Fibroblast of gingiva (primary cell): ENCODE data around the gene ZNF548.
A peak's percentile ranks its signal among the peaks of the same experiment; 100 is the strongest.
"Not testable (repeated sequence)": the region's sequence is repeated elsewhere in the genome, so short reads cannot be mapped to it uniquely, and the experiment has no call there.

ENCODE experiments used
- DNase-seq: peaks from one replicate; pipeline ENCODE4 v3.0.0-alpha.2; 2011; ENCODE audit warnings: low read depth

ZNF548 gene

DNA sequence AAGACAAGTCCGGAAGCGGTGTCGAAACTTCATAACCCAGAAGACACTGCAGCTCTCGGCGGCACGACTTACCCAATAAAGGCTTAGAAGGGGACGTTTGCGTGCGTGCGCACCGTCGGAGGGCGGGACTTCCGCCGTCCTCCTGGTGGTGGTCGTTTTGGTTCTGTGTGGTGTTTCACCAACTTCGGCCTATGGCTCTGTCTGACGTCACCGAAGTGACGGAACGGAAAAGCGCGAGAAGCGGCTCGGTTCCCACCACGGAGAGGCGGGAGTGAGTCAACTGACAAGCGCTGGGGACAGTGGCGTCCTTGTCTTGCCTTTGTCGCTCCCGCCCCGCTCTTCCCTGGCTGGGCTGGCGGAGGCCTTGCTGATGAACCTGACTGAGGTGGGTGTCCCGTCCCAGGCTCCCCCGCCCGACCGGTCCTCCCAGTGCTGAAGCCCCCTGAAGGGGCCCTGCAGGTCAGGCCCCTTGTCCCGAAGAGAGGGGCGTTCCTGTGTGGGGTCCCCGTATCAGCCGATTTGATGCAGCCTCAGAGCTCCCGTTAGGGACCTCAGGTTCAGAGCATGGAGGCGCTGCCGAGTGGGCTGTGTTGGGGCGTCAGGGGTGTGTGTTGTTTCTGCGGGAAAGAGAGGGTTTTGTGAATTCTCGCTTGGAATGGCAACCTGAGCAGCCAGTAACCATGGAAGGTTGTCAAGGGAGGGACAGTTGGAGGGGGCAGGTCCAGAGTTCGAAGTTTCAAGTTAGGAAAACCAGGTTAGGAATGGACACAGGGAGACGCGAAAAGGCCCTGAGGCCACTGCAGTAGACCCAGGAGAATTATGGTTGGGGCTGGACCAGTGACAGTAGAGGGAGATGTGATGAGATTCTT is at the start of gene ZNF548:
TSS of gene ZNF548 (plus strand) at position 125 of the 869 bp plus-strand sequence. CDS start at position 371, 246 bp downstream.
- peak; percentile 98 for DNase-seq

DNA sequence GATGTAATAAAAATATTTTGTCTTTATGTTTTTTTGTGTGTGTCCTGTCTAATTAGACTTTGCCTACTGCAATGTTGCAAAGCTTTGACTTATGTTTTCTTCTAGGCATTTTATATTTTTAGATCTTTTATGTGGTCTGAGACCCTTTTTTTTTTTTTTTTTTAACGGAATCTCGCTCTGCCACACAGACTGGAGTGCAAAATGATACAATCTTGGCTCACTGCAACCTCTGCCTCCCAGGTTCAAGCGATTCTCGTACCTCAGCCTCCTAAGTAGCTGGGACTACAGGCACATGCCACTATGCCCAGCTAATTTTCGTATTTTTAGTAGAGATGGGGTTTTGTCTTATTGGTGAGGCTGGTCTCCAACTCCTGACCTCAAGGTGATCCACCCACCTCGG is 47.1 kb upstream of the ZNF548 start:
- DNase-seq: no peak

DNA sequence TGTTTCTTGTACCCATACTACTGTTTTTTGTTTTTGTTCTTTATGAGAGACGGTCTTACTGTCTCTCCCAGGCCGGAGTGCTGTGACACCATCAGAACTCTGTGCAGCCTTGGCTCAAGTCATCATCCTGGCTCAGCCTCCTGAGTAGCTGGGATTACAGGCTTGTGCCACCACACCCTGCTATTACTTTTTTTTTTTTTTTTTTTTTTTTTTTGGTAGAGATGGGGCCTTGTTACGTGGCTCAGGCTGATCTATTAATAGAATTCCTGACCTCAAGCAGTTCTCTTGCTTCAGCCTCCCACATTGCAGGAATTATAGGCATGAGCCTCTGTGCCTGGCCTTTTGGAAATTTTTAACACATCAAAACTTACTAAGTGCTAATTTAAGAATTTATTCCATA is 41.5 kb upstream of the ZNF548 start:
- DNase-seq: peak; percentile 70

DNA sequence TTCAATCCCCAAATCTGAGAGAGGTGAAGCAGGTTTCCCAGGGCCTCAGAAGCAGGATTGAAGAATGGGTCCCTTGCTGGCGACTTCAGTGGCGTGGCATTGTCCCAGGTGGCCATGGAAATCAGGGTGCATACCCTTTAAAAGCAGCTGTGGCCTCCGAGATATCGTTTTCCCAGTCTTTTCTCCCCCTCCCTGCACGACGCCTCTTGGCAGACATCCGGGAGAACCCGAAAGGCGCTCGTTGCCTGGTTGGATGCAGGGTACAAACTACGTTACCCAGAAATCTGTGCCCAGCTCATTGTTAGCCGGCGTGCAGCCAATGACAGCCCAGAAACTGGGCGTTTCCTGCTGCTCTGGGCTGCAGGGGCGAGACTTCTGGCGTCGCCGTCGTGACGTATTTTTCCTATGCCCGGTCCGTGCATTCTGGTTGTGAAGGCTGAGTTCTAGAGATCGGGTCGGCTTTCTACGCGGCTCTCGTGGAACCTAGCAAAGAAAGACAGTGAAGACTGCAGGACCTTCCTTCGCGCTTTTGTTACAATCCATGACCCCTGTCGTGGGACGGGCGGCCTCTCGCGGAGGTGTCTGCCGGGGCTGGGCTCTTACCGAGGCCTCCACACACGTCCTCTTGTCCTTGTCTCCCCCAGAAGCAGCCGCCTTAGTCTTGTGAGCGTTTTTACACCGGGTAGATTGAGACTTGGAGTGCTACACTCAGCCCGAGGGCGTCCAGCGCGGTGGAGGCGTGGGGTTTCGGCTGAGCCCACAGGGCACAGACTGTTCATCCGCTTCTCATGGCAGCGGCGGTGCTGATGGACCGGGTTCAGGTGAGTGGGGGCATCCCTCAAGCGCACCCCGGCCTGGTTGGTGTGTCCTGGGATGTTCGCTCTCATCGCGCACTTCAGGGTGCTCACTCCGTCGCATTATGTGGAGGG is 38.5 kb upstream of the ZNF548 start, which contains the start of gene ZNF304:
TSS of gene ZNF304 (plus strand) at position 395 of the 929 bp plus-strand sequence. CDS start at position 789, 394 bp downstream.
- peak; percentile 94 for DNase-seq

DNA sequence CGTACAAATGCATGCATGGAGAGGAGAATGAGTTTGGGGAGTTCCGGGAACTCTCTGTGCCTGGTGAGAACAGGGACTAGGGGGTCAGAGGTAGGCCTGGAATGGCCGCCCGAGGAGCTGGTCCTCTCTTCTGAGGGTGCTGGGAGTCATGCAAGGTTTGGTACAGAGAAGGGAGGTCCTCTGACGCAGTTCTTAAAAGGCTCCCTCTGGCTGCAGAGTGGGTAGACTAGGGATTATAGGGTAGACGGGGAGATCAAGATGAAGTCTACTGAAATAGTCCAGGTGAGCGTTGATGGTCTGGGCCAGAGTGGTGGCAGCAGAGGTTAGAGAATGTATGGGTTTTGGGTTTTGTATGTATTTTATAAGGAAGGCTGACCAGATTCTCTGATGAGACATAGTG is 37.8 kb upstream of the ZNF548 start:
- DNase-seq: no peak

DNA sequence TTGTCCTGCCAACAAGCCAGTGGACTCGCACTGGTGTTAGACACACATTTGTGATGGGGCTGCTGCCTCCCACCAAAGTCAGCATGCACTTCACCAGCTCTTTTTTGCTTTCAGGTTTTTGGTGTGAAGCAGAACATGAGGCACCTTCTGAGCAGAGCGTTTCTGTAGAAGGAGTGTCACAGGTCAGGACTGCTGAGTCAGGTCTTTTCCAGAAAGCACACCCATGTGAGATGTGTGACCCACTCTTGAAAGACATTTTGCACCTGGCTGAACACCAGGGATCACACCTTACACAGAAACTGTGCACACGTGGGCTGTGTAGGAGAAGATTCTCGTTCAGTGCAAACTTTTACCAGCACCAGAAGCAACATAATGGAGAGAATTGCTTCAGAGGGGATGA is 33.7 kb upstream of the ZNF548 start:
- DNase-seq: no peak

DNA sequence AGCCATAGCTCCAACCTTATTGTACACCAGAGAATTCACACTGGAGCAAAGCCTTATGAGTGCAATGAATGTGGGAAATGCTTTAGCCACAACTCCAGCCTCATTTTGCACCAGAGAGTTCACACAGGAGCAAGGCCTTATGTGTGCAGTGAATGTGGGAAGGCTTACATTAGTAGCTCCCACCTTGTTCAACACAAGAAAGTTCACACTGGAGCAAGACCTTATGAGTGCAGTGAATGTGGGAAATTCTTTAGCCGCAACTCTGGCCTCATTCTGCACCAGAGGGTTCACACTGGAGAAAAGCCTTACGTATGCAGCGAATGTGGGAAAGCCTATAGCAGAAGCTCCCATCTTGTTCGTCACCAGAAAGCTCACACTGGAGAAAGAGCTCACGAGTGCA is 32.2 kb upstream of the ZNF548 start:
- no peak for DNase-seq

DNA sequence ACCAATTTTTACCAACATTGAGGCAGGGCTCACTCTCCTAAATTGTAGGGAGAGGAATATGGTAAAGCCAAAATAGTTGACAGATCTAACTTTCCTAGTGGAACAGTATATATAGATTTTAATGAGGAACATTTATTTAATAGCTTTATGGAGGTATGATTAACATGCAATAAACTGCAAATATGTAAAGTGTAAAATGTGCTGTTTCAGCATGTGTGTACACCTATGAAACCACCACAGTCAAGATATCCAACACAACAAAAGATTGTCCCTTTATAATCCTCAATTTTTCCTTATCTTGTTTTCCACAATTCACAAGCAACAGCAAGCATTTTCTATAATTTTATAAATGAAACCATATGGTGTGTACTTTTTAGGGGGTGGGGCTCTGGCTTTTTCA is 30.4 kb upstream of the ZNF548 start:
- no peak for DNase-seq

DNA sequence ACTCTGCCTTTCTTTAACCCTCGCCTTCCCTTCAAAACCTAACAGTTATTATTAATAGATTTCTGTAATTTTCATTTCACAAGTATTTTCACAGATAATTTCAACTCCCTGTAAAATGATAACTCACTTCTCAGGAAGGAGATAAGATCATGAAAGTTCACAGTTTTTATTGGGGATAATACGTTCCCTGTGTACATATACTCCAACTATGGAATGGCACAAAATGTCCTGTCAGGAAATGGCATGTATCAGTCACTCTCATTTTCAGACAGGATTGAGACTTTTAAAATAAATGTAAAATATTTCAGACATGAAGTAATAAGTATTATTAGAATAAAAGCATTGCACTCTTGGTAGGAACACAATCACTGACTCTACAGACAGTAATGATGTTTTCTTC is 27.2 kb upstream of the ZNF548 start:
- no peak for DNase-seq

DNA sequence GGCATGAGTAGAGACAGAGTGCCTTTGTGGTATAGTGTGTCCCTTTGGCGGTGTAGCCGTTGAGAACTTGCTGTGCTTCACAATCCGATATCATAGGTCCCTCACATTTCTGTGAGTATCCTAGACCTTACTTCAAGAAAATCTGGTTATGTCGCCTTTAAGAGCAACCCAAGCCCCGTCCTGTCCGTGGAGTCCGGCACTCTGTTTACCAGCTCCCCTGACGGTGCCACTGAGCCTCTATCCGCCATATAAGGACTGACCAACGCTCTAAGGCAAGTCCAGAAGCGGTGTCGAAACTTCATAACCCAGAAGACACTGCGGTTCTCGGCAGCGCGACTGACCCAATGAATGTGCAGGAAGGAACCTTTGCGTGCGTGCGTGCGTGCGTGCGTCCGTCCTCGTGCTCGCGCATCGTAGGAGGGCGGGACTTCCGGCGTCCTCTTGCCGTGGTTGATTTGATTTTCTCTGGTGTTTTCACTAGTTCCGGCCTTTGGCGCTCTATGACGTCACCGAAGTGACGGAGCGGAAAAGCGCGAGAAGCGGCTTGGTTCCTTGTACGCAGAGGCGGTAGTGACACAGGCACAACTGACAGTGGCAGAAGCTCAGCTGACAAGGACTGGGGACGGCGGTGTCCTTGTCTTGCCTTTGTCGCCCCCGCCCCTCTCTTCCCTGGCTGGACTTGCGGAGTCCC is 26.5 kb upstream of the ZNF548 start, which contains the start of the genes TRAPPC2B and ZNF547:
TSS of gene TRAPPC2B (plus strand) at position 555 of the 691 bp plus-strand sequence. CDS start 1,283 bp downstream, outside the sequence.
TSS of gene ZNF547 (plus strand) at position 555 of the 691 bp plus-strand sequence. CDS start 5,005 bp downstream, outside the sequence.
- DNase-seq: peak; percentile 100

DNA sequence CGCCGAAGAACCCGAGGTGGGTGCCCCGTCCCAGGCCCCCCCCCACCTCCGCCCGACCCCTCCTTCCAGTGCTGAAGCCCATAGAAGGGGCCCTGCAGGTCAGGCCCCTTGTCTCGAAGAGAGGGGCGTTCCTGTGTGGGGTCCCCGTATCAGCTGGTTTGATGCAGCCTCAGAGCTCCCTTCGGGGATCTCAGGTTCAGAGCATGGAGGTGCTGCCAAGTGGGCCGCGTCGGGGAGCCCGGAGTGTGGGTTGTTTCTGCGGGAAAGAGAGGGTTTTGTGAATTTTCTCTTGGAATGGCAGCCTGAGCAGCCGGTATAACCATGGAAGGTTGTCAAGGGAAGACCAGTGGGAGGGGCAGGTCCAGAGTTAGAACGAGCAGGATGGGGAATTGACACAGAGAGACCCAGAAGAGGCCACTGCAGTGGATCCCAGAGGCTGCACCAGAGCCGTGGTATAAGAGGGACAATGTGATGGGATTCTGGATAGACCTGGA is 25.9 kb upstream of the ZNF548 start:
- DNase-seq: no peak

DNA sequence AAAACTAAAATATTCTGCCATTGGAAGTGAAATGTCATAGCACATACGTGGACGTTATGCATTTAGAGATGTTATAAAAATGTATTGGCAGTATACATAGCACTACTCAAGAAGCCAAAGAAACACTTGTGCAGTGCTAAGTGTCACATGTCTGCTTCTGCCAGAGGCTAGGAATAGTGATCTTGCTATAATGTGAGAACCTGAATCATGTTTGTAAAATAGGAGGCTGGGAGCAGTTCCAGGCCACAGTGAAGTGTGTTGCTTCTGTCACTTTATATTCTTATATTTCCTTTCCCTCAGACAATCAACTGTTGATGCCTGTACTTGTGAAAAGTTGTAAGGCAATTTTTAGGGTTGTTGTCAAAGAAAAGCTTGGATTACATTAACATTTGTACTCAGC is 22.9 kb upstream of the ZNF548 start:
- no peak for DNase-seq

DNA sequence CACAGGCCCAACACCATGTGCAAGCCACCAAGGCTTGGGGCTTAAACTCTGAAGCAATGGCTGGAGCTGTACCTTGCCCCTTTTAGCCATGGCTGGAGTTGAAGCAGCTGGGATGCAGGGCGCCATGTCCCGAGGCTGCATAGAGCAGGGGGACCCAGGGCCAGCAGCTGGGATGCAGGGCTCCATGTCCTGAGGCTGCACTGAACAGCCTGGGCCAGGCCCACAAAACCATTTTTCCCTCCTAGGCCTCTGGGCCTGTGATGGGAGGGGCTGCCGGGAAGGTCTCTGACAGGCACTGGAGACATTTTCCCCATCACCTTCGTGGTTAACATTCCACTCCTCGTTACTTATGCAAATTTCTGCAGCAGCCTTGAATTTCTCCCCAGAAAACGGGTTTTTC is 15.5 kb upstream of the ZNF548 start:
- DNase-seq: no peak

DNA sequence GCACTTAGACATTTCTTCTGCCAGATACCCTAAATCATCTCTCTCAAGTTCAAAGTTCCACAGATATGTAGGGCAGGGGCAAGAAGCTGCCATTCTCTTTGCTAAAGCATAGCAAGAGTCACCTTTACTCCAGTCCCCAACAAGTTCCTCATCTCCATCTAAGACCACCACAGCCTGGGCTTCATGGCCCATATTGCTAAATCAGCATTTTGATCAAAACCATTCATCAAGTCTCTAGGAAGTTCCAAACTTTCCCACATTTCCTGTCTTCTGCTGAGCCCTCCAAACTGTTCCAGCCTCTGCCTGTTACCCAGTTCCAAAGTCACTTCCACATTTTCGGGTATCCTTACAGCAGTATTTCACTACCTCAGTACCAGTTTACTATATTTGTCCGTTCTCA is 15.0 kb upstream of the ZNF548 start:
- not testable (repeated sequence) for DNase-seq

DNA sequence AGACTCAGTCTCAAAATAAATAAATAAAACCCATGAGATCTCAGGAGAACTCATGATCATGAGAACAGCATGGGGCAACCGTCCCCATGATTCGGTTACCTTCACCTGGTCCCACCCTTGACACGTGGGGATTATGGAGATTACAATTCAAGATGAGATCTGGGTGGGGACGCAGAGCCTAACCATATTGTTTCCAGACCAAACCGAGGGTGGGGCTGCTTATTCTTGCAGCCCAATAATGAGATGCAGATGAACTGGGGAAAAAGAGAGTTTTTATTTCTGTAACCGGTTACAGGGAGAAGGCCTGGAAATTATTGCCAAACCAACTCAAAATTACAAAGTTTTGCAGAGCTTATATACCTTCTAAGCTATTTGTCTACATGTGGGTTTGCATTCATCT is 13.5 kb upstream of the ZNF548 start:
- no peak for DNase-seq

DNA sequence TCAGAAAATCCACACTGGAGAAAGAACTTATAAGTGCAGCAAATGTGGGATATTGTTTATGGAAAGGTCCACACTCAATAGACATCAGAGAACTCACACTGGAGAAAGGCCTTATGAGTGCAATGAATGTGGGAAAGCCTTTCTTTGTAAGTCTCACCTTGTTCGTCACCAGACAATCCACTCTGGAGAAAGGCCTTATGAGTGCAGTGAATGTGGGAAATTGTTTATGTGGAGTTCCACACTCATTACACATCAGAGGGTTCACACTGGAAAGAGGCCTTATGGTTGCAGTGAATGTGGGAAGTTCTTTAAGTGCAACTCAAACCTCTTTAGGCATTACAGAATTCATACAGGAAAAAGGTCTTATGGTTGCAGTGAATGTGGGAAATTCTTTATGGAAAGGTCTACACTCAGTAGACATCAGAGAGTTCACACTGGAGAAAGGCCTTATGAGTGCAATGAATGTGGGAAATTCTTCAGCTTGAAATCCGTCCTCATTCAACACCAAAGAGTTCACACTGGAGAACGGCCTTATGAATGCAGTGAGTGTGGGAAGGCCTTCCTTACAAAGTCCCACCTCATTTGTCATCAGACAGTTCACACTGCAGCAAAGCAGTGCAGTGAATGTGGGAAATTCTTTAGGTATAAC is 12.0 kb upstream of the ZNF548 start:
- DNase-seq: no peak

DNA sequence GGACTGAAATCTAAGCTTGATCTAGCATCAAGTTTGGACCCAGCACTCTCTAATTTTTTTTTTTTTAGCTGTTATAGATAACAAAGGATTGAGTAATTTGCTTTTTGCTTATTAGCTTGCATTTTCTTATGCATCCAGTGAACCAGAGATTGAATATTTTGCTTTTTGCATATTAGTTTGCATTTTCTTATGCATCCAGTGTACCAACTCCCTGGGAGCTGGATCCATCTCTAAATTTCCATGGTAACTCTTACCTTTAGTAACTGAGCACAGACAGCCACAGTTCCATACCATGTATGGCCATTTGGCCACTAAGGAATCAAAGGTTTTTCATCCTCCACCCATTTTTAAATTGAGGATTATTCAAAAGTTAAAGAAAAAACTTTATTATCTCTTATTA is 8.7 kb upstream of the ZNF548 start:
- DNase-seq: no peak

DNA sequence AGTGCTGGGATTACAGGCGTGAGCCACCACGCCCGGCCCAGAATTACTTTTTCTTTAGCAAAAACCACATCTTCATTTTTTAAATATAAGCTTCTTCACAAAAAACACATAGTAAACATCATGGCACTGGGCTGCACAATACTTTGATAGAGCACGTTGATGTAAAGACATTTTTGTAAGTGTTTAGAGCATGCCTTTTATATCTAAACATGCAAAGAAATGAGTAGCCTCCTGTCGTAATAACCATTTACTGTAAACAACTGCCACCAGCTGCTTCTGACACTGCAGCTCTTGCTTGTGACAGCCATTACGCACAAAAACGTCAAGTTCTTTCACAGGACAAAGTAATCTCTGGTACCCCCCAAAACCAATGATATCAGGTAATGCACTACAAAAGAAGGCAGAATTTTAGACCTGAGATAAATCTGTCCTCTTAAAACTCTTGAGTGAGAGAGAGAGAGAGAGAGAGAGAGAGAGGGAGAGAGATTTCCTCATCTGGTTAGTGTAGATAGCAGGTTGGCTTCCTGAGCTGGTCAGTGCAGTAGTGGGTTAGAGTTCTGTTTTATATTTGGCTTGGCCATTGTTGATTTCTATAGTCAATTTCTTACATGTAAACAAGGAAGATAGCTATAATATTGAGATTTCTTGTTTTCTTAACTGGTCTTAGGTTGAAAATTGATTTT is 6.7 kb upstream of the ZNF548 start:
- no peak for DNase-seq

DNA sequence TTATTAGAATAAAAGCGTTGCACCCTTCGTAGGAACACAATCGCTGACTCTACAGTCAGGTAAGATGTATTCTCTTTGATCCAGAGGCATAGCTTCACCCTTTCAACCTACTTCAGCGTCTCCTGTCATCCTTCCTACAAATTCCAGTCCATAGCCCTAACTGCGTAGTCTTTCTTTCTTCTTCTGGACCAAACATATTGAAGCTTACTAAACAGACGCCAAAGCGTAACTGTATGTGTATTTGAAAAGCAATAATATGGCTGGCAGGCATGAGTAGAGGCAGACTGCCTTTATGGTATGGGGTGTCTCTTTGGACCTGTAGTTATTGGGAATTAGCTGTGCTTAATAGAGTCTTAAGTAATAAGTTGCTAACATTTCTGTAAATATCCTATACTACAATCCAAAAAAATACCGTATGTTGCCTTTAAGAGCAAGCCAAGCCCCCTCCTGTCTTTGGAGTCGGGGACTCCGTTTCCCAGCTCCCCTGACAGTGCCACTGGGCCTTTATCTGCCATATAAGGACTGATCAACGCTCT is 392 bp upstream of the ZNF548 start:
- no peak for DNase-seq

DNA sequence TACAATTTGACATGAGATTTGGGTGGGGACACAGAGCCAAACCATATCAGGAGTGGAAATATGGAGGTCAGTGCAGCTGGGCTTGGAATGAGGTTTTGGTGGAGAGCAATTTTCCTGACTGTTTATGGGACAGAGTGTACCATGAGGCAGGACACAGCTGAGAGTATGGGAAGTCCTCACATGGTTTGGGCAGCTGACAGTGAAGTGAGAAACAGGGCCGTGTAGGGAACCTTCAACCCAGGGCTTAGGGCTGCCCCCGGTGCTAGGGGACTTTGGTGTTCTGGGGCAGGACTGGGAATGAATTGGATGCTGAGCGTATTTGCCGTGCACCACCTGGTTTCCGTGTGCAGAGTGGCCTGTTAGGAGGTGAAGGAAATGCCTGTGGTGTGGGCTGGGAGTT is 6.1 kb downstream of the ZNF548 start:
- DNase-seq: no peak
